OCI-LY1 (cell line): ENCODE data around the gene MAP4K3.

ENCODE experiments used
- H2AFZ ChIP-seq: fragments of 200-600 bp; sonication (generic), shearing (Covaris generic); 2 replicates; pipeline ENCODE4 v1.6.0; 2014; ENCODE audit warnings: antibody characterized with exemption, mild to moderate bottlenecking, low read length
- H3F3A ChIP-seq: fragments of 200-600 bp; sonication (generic), shearing (Covaris generic); 2 replicates; pipeline ENCODE4 v1.6.0; 2014; ENCODE audit warnings: mild to moderate bottlenecking, antibody characterized with exemption, low read length, moderate library complexity; ENCODE audit not compliant: insufficient read depth
- H3K27ac ChIP-seq: fragments of 200-600 bp; sonication (generic); 2 replicates; pipeline ENCODE4 v1.5.1; 2014; ENCODE audit warnings: low read length, mixed run types, mild to moderate bottlenecking, low read depth; ENCODE audit not compliant: poor library complexity, severe bottlenecking
- H3K27me3 ChIP-seq: fragments of 200-600 bp; sonication (generic); 2 replicates; pipeline ENCODE4 v1.6.0; 2014; ENCODE audit warnings: antibody characterized with exemption, mild to moderate bottlenecking, low read length, moderate library complexity; ENCODE audit not compliant: insufficient read depth
- H3K36me3 ChIP-seq: fragments of 200-600 bp; sonication (generic); 2 replicates; pipeline ENCODE4 v1.6.1; 2014; ENCODE audit warnings: mild to moderate bottlenecking, antibody characterized with exemption, low read length, moderate library complexity, mixed read lengths; ENCODE audit not compliant: insufficient read depth
- H3K4me1 ChIP-seq: fragments of 200-600 bp; sonication (generic); 2 replicates; pipeline ENCODE4 v1.5.1; 2014; ENCODE audit warnings: mild to moderate bottlenecking, low read length, moderate library complexity; ENCODE audit not compliant: insufficient read depth, severe bottlenecking
- H3K4me2 ChIP-seq: fragments of 200-600 bp; sonication (generic), shearing (Covaris generic); 2 replicates; pipeline ENCODE4 v1.6.1; 2014; ENCODE audit warnings: low read length
- H3K4me3 ChIP-seq: fragments of 200-600 bp; sonication (generic); 2 replicates; pipeline ENCODE4 v1.5.1; 2014; ENCODE audit warnings: low read length, low read depth, mild to moderate bottlenecking, mixed read lengths; ENCODE audit not compliant: poor library complexity, severe bottlenecking
- H3K79me2 ChIP-seq: fragments of 200-600 bp; shearing (Covaris generic); 2 replicates; pipeline ENCODE4 v1.6.1; 2016; ENCODE audit warnings: mixed run types, low read length, mixed read lengths; ENCODE audit not compliant: insufficient read depth
- H3K9ac ChIP-seq: fragments of 200-600 bp; sonication (generic), shearing (Covaris generic); 2 replicates; pipeline ENCODE4 v1.6.1; 2014; ENCODE audit warnings: mild to moderate bottlenecking, low read length, mixed read lengths
- H3K9me2 ChIP-seq: fragments of 200-600 bp; sonication (generic), shearing (Covaris generic); 2 replicates; pipeline ENCODE4 v1.6.1; 2014; ENCODE audit warnings: low read depth, mild to moderate bottlenecking, low read length, mixed read lengths
- H3K9me3 ChIP-seq: fragments of 200-600 bp; shearing (Covaris generic); 2 replicates; pipeline ENCODE4 v1.6.1; 2014; ENCODE audit warnings: low read length, mixed read lengths
- H4K20me1 ChIP-seq: fragments of 200-600 bp; sonication (generic), shearing (Covaris generic); 2 replicates; pipeline ENCODE4 v1.6.0; 2016; ENCODE audit warnings: mild to moderate bottlenecking, low read length; ENCODE audit not compliant: insufficient read depth
- EZH2 ChIP-seq: fragments of 200-600 bp; sonication (generic), shearing (Covaris generic); IDR thresholded peaks from 2 replicates; pipeline ENCODE4 v1.8.0; 2017; ENCODE audit warnings: borderline replicate concordance, mixed run types, mild to moderate bottlenecking, antibody characterized with exemption, low read length, moderate library complexity, mixed read lengths
- TF ChIP-seq, protein P1 (sequence below): fragments of 200-600 bp; sonication (generic), shearing (Covaris generic); IDR thresholded peaks from 2 replicates; pipeline ENCODE4 v1.5.1; 2017; ENCODE audit warnings: mild to moderate bottlenecking, antibody characterized with exemption, low read length, moderate library complexity, mixed read lengths

MAP4K3 gene

DNA sequence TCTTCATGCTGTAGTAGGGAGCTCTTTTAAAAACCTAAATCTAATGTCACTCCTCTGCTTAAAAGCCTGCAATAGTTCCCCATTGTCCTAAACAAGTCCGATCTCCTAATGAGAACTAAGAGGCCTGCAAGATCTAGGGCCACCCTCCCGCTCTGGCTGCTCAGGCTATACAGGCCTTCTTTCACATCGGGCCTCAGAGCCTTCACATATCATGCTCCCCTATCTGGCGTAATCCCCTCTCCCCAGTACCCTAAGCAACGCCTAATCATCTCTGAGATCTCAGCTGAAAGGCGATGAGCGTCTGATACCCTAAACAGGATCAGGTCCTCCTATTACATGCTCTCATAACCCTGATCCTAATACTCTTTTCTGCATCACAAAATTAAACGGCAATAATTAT, 1.9 kb downstream of the MAP4K3 start:
- TF ChIP-seq EZH2, result no peak
- TF ChIP-seq, protein P1, sequence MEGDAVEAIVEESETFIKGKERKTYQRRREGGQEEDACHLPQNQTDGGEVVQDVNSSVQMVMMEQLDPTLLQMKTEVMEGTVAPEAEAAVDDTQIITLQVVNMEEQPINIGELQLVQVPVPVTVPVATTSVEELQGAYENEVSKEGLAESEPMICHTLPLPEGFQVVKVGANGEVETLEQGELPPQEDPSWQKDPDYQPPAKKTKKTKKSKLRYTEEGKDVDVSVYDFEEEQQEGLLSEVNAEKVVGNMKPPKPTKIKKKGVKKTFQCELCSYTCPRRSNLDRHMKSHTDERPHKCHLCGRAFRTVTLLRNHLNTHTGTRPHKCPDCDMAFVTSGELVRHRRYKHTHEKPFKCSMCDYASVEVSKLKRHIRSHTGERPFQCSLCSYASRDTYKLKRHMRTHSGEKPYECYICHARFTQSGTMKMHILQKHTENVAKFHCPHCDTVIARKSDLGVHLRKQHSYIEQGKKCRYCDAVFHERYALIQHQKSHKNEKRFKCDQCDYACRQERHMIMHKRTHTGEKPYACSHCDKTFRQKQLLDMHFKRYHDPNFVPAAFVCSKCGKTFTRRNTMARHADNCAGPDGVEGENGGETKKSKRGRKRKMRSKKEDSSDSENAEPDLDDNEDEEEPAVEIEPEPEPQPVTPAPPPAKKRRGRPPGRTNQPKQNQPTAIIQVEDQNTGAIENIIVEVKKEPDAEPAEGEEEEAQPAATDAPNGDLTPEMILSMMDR, result no peak
- Histone ChIP-seq H3K9ac (peak overlapping the region; percentile 93), H3K79me2 (peaks cover 51% of the 10 kb centered on the region), H3K9me2 (no peaks in the 10 kb centered on the region), H3K4me1 (peaks cover 57% of the 10 kb centered on the region), H3K4me3 (peak overlapping the region; percentile 98), H3K9me3 (no peaks in the 10 kb centered on the region), H3K4me2 (peak overlapping the region; percentile 97), H4K20me1 (no peaks in the 10 kb centered on the region), H3K27ac (peak overlapping the region; percentile 4), H3K27me3 (no peaks in the 10 kb centered on the region), H3F3A (no peaks in the 10 kb centered on the region), H3K36me3 (no peaks in the 10 kb centered on the region), H2AFZ (no peak overlapping the region)

DNA sequence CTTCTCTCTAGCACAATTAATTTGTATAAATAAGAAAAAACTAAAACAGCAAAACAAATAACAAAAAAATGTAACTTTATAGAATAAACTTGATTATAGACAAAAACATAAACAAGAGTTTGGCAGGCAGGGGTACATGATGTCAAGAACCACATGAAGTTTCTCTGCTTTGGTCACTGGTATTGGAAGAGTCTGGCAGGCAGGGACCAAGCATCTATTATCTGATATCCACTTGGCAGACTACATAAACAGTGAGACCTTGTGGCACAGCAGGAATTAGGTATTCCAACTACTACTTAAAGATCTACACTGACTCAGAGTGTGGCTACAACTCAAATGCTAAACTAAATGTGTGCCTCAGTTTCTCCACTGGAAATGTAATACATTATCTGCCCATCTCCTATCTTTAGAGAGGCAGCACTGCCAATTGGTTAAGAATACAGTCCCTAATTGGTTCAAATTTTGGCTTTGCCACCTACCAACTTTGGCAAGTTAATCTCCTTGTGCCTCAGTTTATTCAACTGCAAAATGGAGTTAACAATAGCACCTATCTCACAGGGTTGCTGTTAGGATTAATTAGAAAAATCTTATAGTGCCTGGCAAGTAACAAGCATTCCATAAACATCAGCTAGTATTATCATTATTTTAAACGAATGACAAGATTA, 2.7 kb downstream of the MAP4K3 start:
- Histone ChIP-seq H3K79me2 (peaks cover 54% of the 10 kb centered on the region), H3K4me2 (peak overlapping the region; percentile 97), H3K4me3 (no peak overlapping the region), H3K9ac (no peak overlapping the region), H3K9me2 (no peaks in the 10 kb centered on the region), H3K36me3 (peaks cover 3% of the 10 kb centered on the region; the same call in 1 of the 2 replicates), H3K27ac (no peak overlapping the region), H3K4me1 (peaks cover 57% of the 10 kb centered on the region), H3K27me3 (no peaks in the 10 kb centered on the region), H4K20me1 (no peaks in the 10 kb centered on the region), H3F3A (no peaks in the 10 kb centered on the region), H2AFZ (no peak overlapping the region), H3K9me3 (no peaks in the 10 kb centered on the region)
- TF ChIP-seq, protein P1, result no peak

GRCh38 chr2:39433586-39434195, 3.4 kb downstream of the MAP4K3 start:
- Histone ChIP-seq H2AFZ (no peak overlapping the region), H3F3A (no peaks in the 10 kb centered on the region), H4K20me1 (no peaks in the 10 kb centered on the region), H3K27ac (no peak overlapping the region), H3K4me2 (0 out of 2 replicates have a peak overlapping the region, but pooled peaks have one; percentile 9), H3K27me3 (no peaks in the 10 kb centered on the region), H3K4me1 (peaks cover 57% of the 10 kb centered on the region), H3K9me3 (no peaks in the 10 kb centered on the region), H3K36me3 (peaks cover 3% of the 10 kb centered on the region; the same call in 1 of the 2 replicates), H3K79me2 (peaks cover 59% of the 10 kb centered on the region), H3K4me3 (no peak overlapping the region), H3K9ac (no peak overlapping the region), H3K9me2 (no peaks in the 10 kb centered on the region)
- TF ChIP-seq, protein P1, result no peak
- TF ChIP-seq EZH2, result no peak
